DMS 273 (cell line): ENCODE data around the gene ARHGAP22.

Experiments
- DNase-seq: peaks from one replicate; lab custom pipeline; 2025; ENCODE audit not compliant: unreplicated experiment; lab: John Stamatoyannopoulos, UW

ARHGAP22 gene

GRCh38 chr10:48607356-48608278, 2.7 kb upstream of the ARHGAP22 start:
- DNase-seq, result peak; percentile 30

GRCh38 chr10:48606530-48607355, 1.9 kb upstream of the ARHGAP22 start:
- no peak for DNase-seq

GRCh38 chr10:48605786-48606529, 1.1 kb upstream of the ARHGAP22 start:
- DNase-seq, result no peak

GRCh38 chr10:48604039-48604990, 558 bp downstream of the ARHGAP22 start:
- peak; percentile 43 for DNase-seq

GRCh38 chr10:48603421-48604038, 1.3 kb downstream of the ARHGAP22 start:
- DNase-seq, result no peak

- no peak for DNase-seq
Measured at GRCh38 chr10:48602401-48603135, 2.3 kb downstream of the ARHGAP22 start.

GRCh38 chr10:48601789-48602188, 3.1 kb downstream of the ARHGAP22 start:
- no peak for DNase-seq

GRCh38 chr10:48600645-48601505, 4.0 kb downstream of the ARHGAP22 start:
- DNase-seq, result no peak

GRCh38 chr10:48599830-48600134, 5.1 kb downstream of the ARHGAP22 start:
- peak; percentile 64 for DNase-seq

- no peak for DNase-seq
Measured at GRCh38 chr10:48598936-48599829, 5.7 kb downstream of the ARHGAP22 start.

GRCh38 chr10:48598243-48598935, 6.5 kb downstream of the ARHGAP22 start:
- DNase-seq, result peak; percentile 91

- no peak for DNase-seq
Measured at GRCh38 chr10:48595539-48595932, 9.3 kb downstream of the ARHGAP22 start.

- DNase-seq, result peak; percentile 3
Measured at GRCh38 chr10:48594803-48595538, 9.9 kb downstream of the ARHGAP22 start.

GRCh38 chr10:48594371-48594770, 10.5 kb downstream of the ARHGAP22 start:
- no peak for DNase-seq

- no peak for DNase-seq
Measured at GRCh38 chr10:48592346-48592745, 12.5 kb downstream of the ARHGAP22 start.

GRCh38 chr10:48590945-48591344, 13.9 kb downstream of the ARHGAP22 start:
- DNase-seq, result no peak
